K562 treated with DMSO at 1 percent for 48 hours (cell line): ENCODE measurements around the gene ZNF497. TPM values are rescaled to one million over a fixed set of nuclear protein-coding genes. Genes with fewer than 3 reads are reported as not detected.

Experiments
- total RNA-seq: library from RNA; unstranded; fragments of 300-600 nt; gene quantifications from 2 replicates; pipeline ENCODE4 v1.2.3, GENCODE V29; 2022; ENCODE audit warnings: low replicate concordance; ENCODE audit errors: extremely low read depth

Gene ZNF497
- total RNA-seq: not detected in 2 replicates

GRCh38 chr19:58362272-58362994, at the start of gene ZNF497:
Gene ZNF497 (minus strand): TSS chr19:58362751. CDS start chr19:58357635, 5,116 bp downstream.

GRCh38 chr19:58408152-58409009, 45.8 kb upstream of the ZNF497 start, which contains the start of gene ZNF584:
Gene ZNF584 (plus strand): TSS chr19:58408649. CDS start chr19:58409148, 499 bp downstream.

GRCh38 chr19:58395220-58395978, 32.8 kb upstream of the ZNF497 start, which contains the start of gene RNF225:
Gene RNF225 (plus strand): TSS chr19:58395656. CDS start chr19:58396090, 434 bp downstream.

DNA sequence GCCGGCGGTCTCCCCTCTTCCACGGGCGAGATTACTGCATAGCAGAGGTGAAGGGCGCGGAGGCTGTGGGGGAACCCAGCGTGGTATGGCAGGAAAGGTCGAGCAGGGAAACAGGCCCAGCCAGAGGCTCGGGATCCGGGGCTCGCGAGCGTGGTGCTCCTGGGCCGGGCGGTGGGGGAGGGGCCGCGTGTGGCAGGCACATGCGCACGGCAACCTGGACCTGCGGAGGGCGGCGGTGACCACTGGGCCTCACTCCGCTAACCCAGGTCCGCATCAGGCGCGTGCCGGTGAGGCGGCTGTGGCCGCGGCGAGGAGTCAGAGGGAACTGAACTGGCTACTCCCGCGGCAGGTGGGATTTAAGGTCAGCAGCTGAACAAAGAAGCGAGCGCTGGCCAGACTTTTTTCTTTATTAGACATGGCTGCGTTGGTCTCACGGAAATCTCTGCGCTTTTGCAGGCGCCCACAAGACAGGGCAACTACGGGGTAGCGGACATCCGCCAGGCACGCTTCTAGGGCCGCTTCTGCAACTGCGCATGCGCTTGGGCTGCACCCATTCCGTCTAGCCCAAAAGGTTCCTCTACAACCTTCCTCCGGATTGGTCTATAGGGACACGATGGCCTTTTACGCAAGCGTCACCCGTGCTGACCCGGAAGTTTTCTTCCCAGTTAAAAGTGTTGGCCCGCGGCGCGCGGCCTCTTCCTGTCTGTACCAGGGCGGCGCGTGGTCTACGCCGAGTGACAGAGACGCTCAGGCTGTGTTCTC, 24.2 kb upstream of the ZNF497 start, which contains the start of gene RPS5:
Gene RPS5, plus strand, starts transcription at position 694 of the 762 bp plus-strand sequence. CDS start 869 bp downstream, outside the sequence.

GRCh38 chr19:58380662-58381459, 18.3 kb upstream of the ZNF497 start, which contains the start of gene ZNF837:
Gene ZNF837 (minus strand): TSS chr19:58381030. CDS start chr19:58369332, 11,698 bp downstream.

DNA sequence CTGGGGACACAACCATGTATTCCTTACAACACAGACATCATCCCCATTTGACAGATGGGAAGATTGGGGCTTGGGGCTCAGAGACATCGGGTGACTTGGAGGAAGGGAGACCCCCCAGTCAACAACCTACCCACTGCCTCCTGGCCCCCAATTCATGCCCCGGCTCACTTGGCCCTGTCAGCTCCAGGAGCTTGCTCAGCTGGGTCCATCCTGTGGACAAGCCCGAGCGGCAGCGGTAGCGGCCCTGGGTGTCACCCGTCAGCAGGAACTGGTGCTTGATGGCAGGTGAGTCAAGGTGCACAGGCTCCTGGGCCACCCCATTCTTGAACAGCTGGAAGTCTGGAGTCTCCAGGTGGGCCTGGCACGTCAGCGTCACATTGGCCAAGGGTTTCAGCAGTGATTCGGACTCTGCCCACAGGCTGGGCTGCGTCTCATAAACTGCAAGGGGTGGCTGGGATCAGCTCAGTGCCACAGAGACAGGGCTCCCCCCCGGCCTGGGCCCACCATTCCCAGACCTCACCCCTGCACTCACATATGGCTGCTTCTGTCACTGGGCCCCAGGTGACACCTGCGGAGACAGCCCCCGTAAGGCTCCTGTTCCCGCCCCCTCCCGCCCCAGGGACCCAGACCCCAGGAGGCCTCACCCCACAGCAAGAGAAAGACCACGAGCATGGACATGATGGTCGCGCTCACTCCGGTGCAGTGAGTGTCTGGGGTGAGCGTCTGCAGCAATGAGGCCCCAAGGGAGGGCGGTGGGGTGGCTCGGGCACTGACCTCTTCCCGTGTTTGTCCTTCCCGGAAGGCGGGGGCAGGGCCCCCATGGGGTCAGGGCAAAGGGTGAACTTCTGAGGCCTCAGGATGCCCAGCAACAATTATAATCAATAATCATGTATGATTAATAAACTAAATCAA, 9.5 kb downstream of the ZNF497 start, which contains the start of gene A1BG:
Gene A1BG, minus strand, starts transcription at position 733 of the 912 bp plus-strand sequence. Its CDS starts 55 bp downstream, at position 678.

GRCh38 chr19:58326914-58327726, 35.4 kb downstream of the ZNF497 start, which contains the start of gene ZSCAN22:
Gene ZSCAN22 (plus strand): TSS chr19:58326994. CDS start chr19:58334803, 7,809 bp downstream.

GRCh38 chr19:58305065-58305931, 57.3 kb downstream of the ZNF497 start, which contains the start of gene ERVK3-1:
Gene ERVK3-1 (plus strand): TSS chr19:58305377. CDS start chr19:58312169, 6,792 bp downstream.

Other genes with a start within 250 kb of the ZNF497 start
- gene ZNF329, start 212.0 kb downstream of the ZNF497 start, total RNA-seq: not detected in 2 replicates
- not detected in 2 replicates for gene ZNF274, start 179.7 kb downstream of the ZNF497 start, total RNA-seq
- gene ZNF544, start 133.8 kb downstream of the ZNF497 start, total RNA-seq: not detected in 2 replicates
- gene ZNF8, start 83.8 kb downstream of the ZNF497 start, total RNA-seq: not detected in 2 replicates
- not detected in 2 replicates for gene ERVK3-1, start 57.4 kb downstream of the ZNF497 start, total RNA-seq
- gene ZSCAN22, start 35.8 kb downstream of the ZNF497 start, total RNA-seq: not detected in 2 replicates
- gene A1BG, start 9.3 kb downstream of the ZNF497 start, total RNA-seq: not detected in 2 replicates
- gene ZNF837, start 18.3 kb upstream of the ZNF497 start, total RNA-seq: not detected in 2 replicates
- 2,923 and 3,134 TPM in 2 replicates for gene RPS5, start 24.5 kb upstream of the ZNF497 start, total RNA-seq
- gene RNF225, start 32.9 kb upstream of the ZNF497 start, total RNA-seq: not detected in 2 replicates
- not detected in 2 replicates for gene ZNF584, start 45.9 kb upstream of the ZNF497 start, total RNA-seq
- gene ZNF132, start 77.4 kb upstream of the ZNF497 start, total RNA-seq: not detected in 2 replicates
- not detected in 2 replicates for gene ZNF324B, start 88.9 kb upstream of the ZNF497 start, total RNA-seq
- gene ZNF324, start 104.3 kb upstream of the ZNF497 start, total RNA-seq: 167 TPM in 1 of 2 replicates, not detected in the other
- gene ZNF446, start 113.6 kb upstream of the ZNF497 start, total RNA-seq: not detected in 2 replicates
- not detected in 2 replicates for gene SLC27A5, start 149.2 kb upstream of the ZNF497 start, total RNA-seq
- gene ZBTB45, start 157.1 kb upstream of the ZNF497 start, total RNA-seq: not detected in 2 replicates
- gene TRIM28, start 181.3 kb upstream of the ZNF497 start, total RNA-seq: 866 and 1,637 TPM in 2 replicates
- not detected in 2 replicates for gene CHMP2A, start 192.4 kb upstream of the ZNF497 start, total RNA-seq
- gene UBE2M, start 195.9 kb upstream of the ZNF497 start, total RNA-seq: not detected in 2 replicates
- not detected in 2 replicates for gene MZF1, start 210.6 kb upstream of the ZNF497 start, total RNA-seq